ENCODE data around the gene SERINC5. TPM values are rescaled to one million over a fixed set of nuclear protein-coding genes. Genes with fewer than 3 reads are reported as not detected.

Gene SERINC5
- total RNA-seq, 1 donor from 2014 or later: 57.3 TPM

- no peak for FAIRE-seq
- Histone ChIP-seq H3K9me3 (ENCODE audit: insufficient read depth, low read depth, low read length) (no peaks in the 10 kb centered on the region), H3K27me3 (ENCODE audit: insufficient read depth, low read length) (no peaks in the 10 kb centered on the region), H3K36me3 (ENCODE audit: insufficient read depth, low read length) (no peaks in the 10 kb centered on the region), H2AFZ (ENCODE audit: low read depth, low read length) (no peak overlapping the region), H3K4me1 (ENCODE audit: insufficient read depth, low read length) (no peaks in the 10 kb centered on the region), H3K4me3 (ENCODE audit: insufficient read depth, low read depth, low read length) (no peak overlapping the region), H4K20me1 (ENCODE audit: insufficient read depth, low read length) (no peaks in the 10 kb centered on the region), H3K9ac (ENCODE audit: low read length) (no peak overlapping the region), H3K27ac (ENCODE audit: low read depth, low read length) (no peak overlapping the region), H3K4me2 (ENCODE audit: low read length) (no peak overlapping the region), H3K79me2 (ENCODE audit: insufficient read depth, low read length) (no peaks in the 10 kb centered on the region)
- H3K4me1 Mint-ChIP-seq (ENCODE audit: low read depth, unreplicated experiment): no peaks in the 10 kb centered on the region
- no peaks in the 10 kb centered on the region for H3K27me3 Mint-ChIP-seq (ENCODE audit: low read depth, unreplicated experiment)
- no peak for DNase-seq (ENCODE audit: low read depth)
- H3K4me3 Mint-ChIP-seq (ENCODE audit: unreplicated experiment): no peak overlapping the region
- H3K36me3 Mint-ChIP-seq (ENCODE audit: low read depth, unreplicated experiment): no peaks in the 10 kb centered on the region
- no peak for TF ChIP-seq CTCF (IDR thresholded peaks at IDR 0.05; ENCODE audit: insufficient read depth, low read depth, low read length)
- no peak for TF ChIP-seq EZH2 (IDR thresholded peaks at IDR 0.05; ENCODE audit: insufficient read depth, low read length)
- no peaks in the 10 kb centered on the region for H3K9me3 Mint-ChIP-seq (ENCODE audit: unreplicated experiment)
- no peak overlapping the region for H3K27ac Mint-ChIP-seq (ENCODE audit: unreplicated experiment)
Measured at GRCh38 chr5:80300125-80300524, 44.3 kb upstream of the SERINC5 start.

GRCh38 chr5:80299601-80300000 is 43.8 kb upstream of the SERINC5 start:
- Mint-ChIP-seq H3K4me3 (ENCODE audit: unreplicated experiment) (no peak overlapping the region), H3K27ac (ENCODE audit: unreplicated experiment) (no peak overlapping the region), H3K4me1 (ENCODE audit: low read depth, unreplicated experiment) (no peaks in the 10 kb centered on the region), H3K9me3 (ENCODE audit: unreplicated experiment) (no peaks in the 10 kb centered on the region), H3K36me3 (ENCODE audit: low read depth, unreplicated experiment) (no peaks in the 10 kb centered on the region), H3K27me3 (ENCODE audit: low read depth, unreplicated experiment) (no peaks in the 10 kb centered on the region)
- Histone ChIP-seq H3K4me1 (ENCODE audit: insufficient read depth, low read length) (no peaks in the 10 kb centered on the region), H3K36me3 (ENCODE audit: insufficient read depth, low read length) (no peaks in the 10 kb centered on the region), H3K79me2 (ENCODE audit: insufficient read depth, low read length) (no peaks in the 10 kb centered on the region), H4K20me1 (ENCODE audit: insufficient read depth, low read length) (no peaks in the 10 kb centered on the region), H3K27ac (ENCODE audit: low read depth, low read length) (no peak overlapping the region), H3K4me2 (ENCODE audit: low read length) (no peak overlapping the region), H2AFZ (ENCODE audit: low read depth, low read length) (no peak overlapping the region), H3K4me3 (ENCODE audit: insufficient read depth, low read depth, low read length) (no peak overlapping the region), H3K9ac (ENCODE audit: low read length) (no peak overlapping the region), H3K27me3 (ENCODE audit: insufficient read depth, low read length) (no peaks in the 10 kb centered on the region), H3K9me3 (ENCODE audit: insufficient read depth, low read depth, low read length) (no peaks in the 10 kb centered on the region)
- no peak for DNase-seq (ENCODE audit: low read depth)
- TF ChIP-seq EZH2 (IDR thresholded peaks at IDR 0.05; ENCODE audit: insufficient read depth, low read length) (no peak), CTCF (IDR thresholded peaks at IDR 0.05; ENCODE audit: insufficient read depth, low read depth, low read length) (no peak)
- FAIRE-seq: no peak

- DNase-seq (ENCODE audit: low read depth) (no peak), FAIRE-seq (no peak)
- H3K4me1 Mint-ChIP-seq (ENCODE audit: low read depth, unreplicated experiment): no peaks in the 10 kb centered on the region
- no peaks in the 10 kb centered on the region for H3K27me3 Mint-ChIP-seq (ENCODE audit: low read depth, unreplicated experiment)
- H3K4me3 Mint-ChIP-seq (ENCODE audit: unreplicated experiment): no peak overlapping the region
- no peak overlapping the region for H3K9ac ChIP-seq (ENCODE audit: low read length)
- H3K9me3 Mint-ChIP-seq (ENCODE audit: unreplicated experiment): no peaks in the 10 kb centered on the region
- no peaks in the 10 kb centered on the region for H3K79me2 ChIP-seq (ENCODE audit: insufficient read depth, low read length)
- no peak overlapping the region for H2AFZ ChIP-seq (ENCODE audit: low read depth, low read length)
- no peaks in the 10 kb centered on the region for H3K4me1 ChIP-seq (ENCODE audit: insufficient read depth, low read length)
- TF ChIP-seq EZH2 (IDR thresholded peaks at IDR 0.05; ENCODE audit: insufficient read depth, low read length) (no peak), CTCF (IDR thresholded peaks at IDR 0.05; ENCODE audit: insufficient read depth, low read depth, low read length) (no peak)
- H3K4me2 ChIP-seq (ENCODE audit: low read length): no peak overlapping the region
- H3K36me3 ChIP-seq (ENCODE audit: insufficient read depth, low read length): no peaks in the 10 kb centered on the region
- H3K27ac ChIP-seq (ENCODE audit: low read depth, low read length): no peak overlapping the region
- no peaks in the 10 kb centered on the region for H3K27me3 ChIP-seq (ENCODE audit: insufficient read depth, low read length)
- H3K9me3 ChIP-seq (ENCODE audit: insufficient read depth, low read depth, low read length): no peaks in the 10 kb centered on the region
- H3K27ac Mint-ChIP-seq (ENCODE audit: unreplicated experiment): no peak overlapping the region
- no peak overlapping the region for H3K4me3 ChIP-seq (ENCODE audit: insufficient read depth, low read depth, low read length)
- no peaks in the 10 kb centered on the region for H3K36me3 Mint-ChIP-seq (ENCODE audit: low read depth, unreplicated experiment)
- no peaks in the 10 kb centered on the region for H4K20me1 ChIP-seq (ENCODE audit: insufficient read depth, low read length)
Measured at GRCh38 chr5:80296121-80296520, 40.3 kb upstream of the SERINC5 start.

Measured in astrocyte (in vitro differentiated cells and primary cell).